Cardiac muscle cell (in vitro differentiated cells and primary cell): ENCODE results near the gene SHC3. TPM values are rescaled to one million over a fixed set of nuclear protein-coding genes. Genes with fewer than 3 reads are reported as not detected.
A peak's percentile ranks its signal among the peaks of the same experiment; 100 is the strongest.

Source experiments
- DNase-seq, 2 donors: peaks; one replicate each; pipeline versions ENCODE4 v3.0.0 to v3.0.0-alpha.2; 2010 to 2017; ENCODE audit warnings: low read depth in 1 of 2, low spot score in 1 of 2
- H3K27ac ChIP-seq: fragments of 200-600 bp; sonication (generic); 2 replicates; pipeline ENCODE4 v1.5.1; 2016
- H3K27me3 ChIP-seq: fragments of 200-600 bp; sonication (generic); 2 replicates; pipeline ENCODE4 v1.6.0; 2016; ENCODE audit warnings: control low read depth
- H3K36me3 ChIP-seq: fragments of 200-600 bp; sonication (generic); 2 replicates; pipeline ENCODE4 v1.5.1; 2016; ENCODE audit warnings: control low read depth
- H3K4me1 ChIP-seq: fragments of 200-600 bp; sonication (generic); 2 replicates; pipeline ENCODE4 v1.8.1; 2017; ENCODE audit warnings: low read depth, mild to moderate bottlenecking, mixed run types
- H3K4me3 ChIP-seq: fragments of 200-600 bp; sonication (generic); 2 replicates; pipeline ENCODE4 v1.5.1; 2016; ENCODE audit warnings: mild to moderate bottlenecking
- H3K9me3 ChIP-seq: fragments of 200-600 bp; sonication (generic); 2 replicates; pipeline ENCODE4 v1.5.1; 2017; ENCODE audit warnings: low read depth, mild to moderate bottlenecking, control low read depth
- polyA plus RNA-seq: library from polyadenylated mRNA; unstranded; fragments of >200 nt; fragmentation: Nextera tagmentation; extraction: Ambion mirVana; gene quantifications from 2 replicates; pipeline ENCODE4 v1.2.1, GENCODE V29; 2016
- total RNA-seq: library from RNA; depleted of rRNA; stranded (reverse); fragments of >200 nt; gene quantifications from 2 replicates; pipeline ENCODE4 v1.2.3, GENCODE V29; 2016
- TF ChIP-seq, protein P1 (sequence below): IDR thresholded peaks from 2 replicates; pipeline ENCODE4 v1.5.1; 2012; ENCODE audit warnings: low read depth, mild to moderate bottlenecking, low read length

The SHC3 gene, protein sequence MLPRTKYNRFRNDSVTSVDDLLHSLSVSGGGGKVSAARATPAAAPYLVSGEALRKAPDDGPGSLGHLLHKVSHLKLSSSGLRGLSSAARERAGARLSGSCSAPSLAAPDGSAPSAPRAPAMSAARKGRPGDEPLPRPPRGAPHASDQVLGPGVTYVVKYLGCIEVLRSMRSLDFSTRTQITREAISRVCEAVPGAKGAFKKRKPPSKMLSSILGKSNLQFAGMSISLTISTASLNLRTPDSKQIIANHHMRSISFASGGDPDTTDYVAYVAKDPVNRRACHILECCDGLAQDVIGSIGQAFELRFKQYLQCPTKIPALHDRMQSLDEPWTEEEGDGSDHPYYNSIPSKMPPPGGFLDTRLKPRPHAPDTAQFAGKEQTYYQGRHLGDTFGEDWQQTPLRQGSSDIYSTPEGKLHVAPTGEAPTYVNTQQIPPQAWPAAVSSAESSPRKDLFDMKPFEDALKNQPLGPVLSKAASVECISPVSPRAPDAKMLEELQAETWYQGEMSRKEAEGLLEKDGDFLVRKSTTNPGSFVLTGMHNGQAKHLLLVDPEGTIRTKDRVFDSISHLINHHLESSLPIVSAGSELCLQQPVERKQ
- 0.27 and 0.53 TPM in 2 replicates for total RNA-seq
- 0.07 and 0.34 TPM in 2 replicates for polyA plus RNA-seq

DNA sequence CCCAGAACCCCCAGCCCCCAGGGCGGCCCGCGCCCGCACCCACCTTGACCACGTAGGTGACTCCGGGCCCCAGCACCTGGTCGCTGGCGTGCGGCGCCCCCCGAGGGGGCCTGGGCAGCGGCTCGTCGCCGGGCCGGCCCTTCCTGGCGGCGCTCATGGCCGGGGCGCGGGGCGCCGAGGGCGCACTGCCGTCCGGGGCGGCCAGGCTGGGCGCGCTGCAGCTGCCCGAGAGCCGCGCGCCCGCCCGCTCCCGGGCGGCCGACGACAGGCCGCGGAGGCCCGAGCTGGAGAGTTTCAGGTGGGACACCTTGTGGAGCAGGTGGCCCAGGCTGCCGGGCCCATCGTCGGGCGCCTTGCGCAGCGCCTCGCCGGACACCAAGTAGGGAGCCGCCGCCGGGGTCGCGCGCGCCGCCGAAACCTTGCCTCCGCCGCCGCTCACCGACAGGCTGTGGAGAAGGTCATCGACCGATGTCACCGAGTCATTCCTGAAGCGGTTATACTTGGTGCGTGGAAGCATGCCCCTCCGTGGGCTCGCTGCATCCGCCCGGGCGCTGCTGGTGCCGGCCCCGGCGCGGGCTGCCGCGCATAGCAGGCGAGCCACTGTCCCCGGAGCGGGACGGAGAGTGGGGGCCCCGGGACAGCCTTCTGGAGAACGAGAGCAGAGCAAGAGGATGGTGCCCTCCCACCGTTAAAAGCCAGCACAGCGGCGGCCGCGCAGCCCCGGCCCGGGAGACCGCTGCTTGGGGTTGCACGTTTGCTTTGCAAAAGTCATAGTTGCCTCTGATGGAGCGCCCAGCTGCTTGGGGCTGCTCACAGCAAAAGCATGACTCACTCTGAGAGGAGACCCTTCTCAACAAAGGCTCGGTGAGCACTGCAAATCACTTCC lies at the start of gene SHC3:
SHC3 (minus strand) TSS at position 875 of the 886 bp plus-strand sequence; CDS start at position 517, 358 bp downstream.
- no peak within 1 kb of the TSS for H3K27ac ChIP-seq
- H3K27me3 ChIP-seq: peaks cover 66% of the 10 kb centered on the region
- peak; percentile 13 to 58 for DNase-seq
- H3K4me3 ChIP-seq: peak within 1 kb of the TSS; percentile 31
- H3K4me1 ChIP-seq: peaks cover 9% of the 10 kb centered on the region
- H3K9me3 ChIP-seq: no peaks in the 10 kb centered on the region
- TF ChIP-seq, protein P1, sequence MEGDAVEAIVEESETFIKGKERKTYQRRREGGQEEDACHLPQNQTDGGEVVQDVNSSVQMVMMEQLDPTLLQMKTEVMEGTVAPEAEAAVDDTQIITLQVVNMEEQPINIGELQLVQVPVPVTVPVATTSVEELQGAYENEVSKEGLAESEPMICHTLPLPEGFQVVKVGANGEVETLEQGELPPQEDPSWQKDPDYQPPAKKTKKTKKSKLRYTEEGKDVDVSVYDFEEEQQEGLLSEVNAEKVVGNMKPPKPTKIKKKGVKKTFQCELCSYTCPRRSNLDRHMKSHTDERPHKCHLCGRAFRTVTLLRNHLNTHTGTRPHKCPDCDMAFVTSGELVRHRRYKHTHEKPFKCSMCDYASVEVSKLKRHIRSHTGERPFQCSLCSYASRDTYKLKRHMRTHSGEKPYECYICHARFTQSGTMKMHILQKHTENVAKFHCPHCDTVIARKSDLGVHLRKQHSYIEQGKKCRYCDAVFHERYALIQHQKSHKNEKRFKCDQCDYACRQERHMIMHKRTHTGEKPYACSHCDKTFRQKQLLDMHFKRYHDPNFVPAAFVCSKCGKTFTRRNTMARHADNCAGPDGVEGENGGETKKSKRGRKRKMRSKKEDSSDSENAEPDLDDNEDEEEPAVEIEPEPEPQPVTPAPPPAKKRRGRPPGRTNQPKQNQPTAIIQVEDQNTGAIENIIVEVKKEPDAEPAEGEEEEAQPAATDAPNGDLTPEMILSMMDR: no peak
- no peaks in the 10 kb centered on the region for H3K36me3 ChIP-seq

DNA sequence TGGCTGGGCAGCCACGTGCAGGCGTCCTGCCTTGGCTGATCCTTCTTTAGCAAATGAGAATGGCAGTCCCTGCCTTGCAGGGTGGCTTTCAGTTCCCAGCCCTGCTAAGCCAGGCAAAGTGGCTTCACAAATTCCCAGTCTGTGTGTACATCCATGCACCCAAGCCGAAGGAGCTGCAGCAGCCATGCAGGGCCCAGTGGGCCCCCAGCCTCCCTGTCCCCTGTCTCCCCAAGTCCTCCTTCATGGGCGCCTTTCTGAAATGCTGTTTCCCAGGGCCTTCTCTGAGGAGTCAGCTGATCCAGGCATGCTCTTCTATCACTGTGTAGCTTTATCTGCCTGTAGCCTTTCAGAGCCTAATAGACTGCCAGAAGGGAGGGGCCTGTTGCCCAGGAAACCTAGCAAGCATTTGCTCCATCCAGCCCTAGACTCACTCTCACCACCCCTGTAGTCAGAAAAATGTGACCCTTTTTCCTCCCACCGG lies 47.4 kb upstream of the SHC3 start:
- peak; percentile 67 to 68 for DNase-seq
- H3K36me3 ChIP-seq: no peaks in the 10 kb centered on the region
- H3K4me3 ChIP-seq: no peak overlapping the region
- TF ChIP-seq, protein P1: no peak
- no peaks in the 10 kb centered on the region for H3K9me3 ChIP-seq
- H3K4me1 ChIP-seq: peaks cover 8% of the 10 kb centered on the region
- no peaks in the 10 kb centered on the region for H3K27me3 ChIP-seq
- no peak overlapping the region for H3K27ac ChIP-seq

DNA sequence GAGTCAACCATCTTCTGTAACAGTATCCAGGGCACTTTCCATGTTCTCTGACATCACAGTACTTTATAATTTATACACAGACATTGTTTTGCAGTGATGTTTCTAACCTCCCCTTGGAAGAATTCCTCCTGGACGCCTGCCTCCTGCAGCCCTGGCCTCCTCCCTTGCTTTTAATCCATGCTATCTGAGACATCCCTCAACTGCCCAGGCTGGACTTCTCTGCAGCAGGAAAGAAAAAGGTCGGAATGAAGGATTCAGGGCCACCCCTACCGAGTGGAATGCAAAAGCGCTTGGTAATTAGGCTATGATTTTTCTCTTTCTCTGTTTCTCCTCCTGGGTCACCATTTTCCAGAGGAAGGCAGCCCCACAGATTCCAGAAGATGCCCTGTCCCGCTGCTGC lies 47.0 kb upstream of the SHC3 start:
- Histone ChIP-seq H3K27me3 (no peaks in the 10 kb centered on the region), H3K27ac (no peak overlapping the region), H3K4me1 (peaks cover 8% of the 10 kb centered on the region), H3K9me3 (no peaks in the 10 kb centered on the region), H3K36me3 (no peaks in the 10 kb centered on the region), H3K4me3 (no peak overlapping the region)
- TF ChIP-seq, protein P1: peak; percentile 26
- peak in 1 of 2 donors; percentile 53 for DNase-seq

DNA sequence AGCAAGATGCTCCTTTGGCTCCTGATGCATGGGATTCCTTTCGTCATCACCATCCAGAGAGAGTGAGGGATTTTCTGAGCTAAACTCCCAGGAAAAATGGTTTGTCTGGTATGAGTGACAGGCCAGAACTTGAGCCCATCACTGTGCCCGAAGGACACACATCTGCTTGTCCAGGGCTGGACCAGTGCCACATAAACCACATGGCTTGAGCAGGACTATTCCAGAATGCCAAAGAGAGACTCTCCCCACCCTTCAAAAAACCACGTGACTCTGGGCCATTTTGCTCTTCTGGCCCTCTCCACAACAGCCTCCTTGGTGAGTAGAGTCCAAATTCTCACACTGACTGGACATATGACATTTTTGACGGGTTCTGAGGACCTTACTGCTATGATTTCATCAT lies 46.4 kb upstream of the SHC3 start:
- H3K27ac ChIP-seq: no peak overlapping the region
- H3K27me3 ChIP-seq: no peaks in the 10 kb centered on the region
- H3K9me3 ChIP-seq: no peaks in the 10 kb centered on the region
- no peak overlapping the region for H3K4me3 ChIP-seq
- no peak for DNase-seq
- no peaks in the 10 kb centered on the region for H3K36me3 ChIP-seq
- H3K4me1 ChIP-seq: peaks cover 8% of the 10 kb centered on the region
- TF ChIP-seq, protein P1: no peak

DNA sequence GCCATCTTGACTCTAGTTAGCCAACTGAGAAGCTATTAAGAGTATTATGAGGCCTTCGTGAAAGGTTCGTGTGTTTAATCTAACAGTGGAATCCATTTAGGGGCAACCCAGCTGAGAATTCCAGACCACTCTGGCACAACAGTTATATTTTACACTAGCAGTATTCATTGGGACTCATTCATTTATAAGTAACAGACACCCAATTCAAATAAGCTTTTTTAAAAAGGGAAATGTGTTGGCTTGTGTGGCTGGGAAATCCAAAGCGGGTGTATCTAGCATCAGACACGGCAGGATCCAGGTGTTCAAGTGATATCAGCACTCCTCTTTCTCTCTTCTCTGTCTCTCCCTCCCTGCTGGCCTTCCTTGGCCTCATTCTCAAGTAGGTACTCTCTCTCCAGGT lies 46.0 kb upstream of the SHC3 start:
- Histone ChIP-seq H3K27ac (no peak overlapping the region), H3K4me3 (no peak overlapping the region), H3K36me3 (no peaks in the 10 kb centered on the region), H3K4me1 (peaks cover 8% of the 10 kb centered on the region), H3K27me3 (no peaks in the 10 kb centered on the region), H3K9me3 (no peaks in the 10 kb centered on the region)
- no peak for DNase-seq
- TF ChIP-seq, protein P1: no peak
